ENCODE measurements around the gene PELI2.

- TF ChIP-seq CTCF (IDR thresholded peaks at IDR 0.05): no peak
- no peak for TF ChIP-seq POLR2A (IDR thresholded peaks at IDR 0.05)
Measured at GRCh38 chr14:56147449-56147848, 29.2 kb downstream of the PELI2 start.
